ENCODE measurements around the gene CPA5.
"Not testable (repeated sequence)": the region's sequence is repeated elsewhere in the genome, so short reads cannot be mapped to it uniquely, and the experiment has no call there.

The CPA5 gene

GRCh38 chr7:130314305-130314704 is 30.3 kb upstream of the CPA5 start:
- TF ChIP-seq ZNF274 (IDR thresholded peaks at IDR 0.05; ENCODE audit: low read depth, low read length): no peak
- no peak overlapping the region for H3K4me3 ChIP-seq (ENCODE audit: low read length)

GRCh38 chr7:130319541-130319940 is 25.1 kb upstream of the CPA5 start:
- H3K4me3 ChIP-seq (ENCODE audit: low read length): no peak overlapping the region
- TF ChIP-seq ZNF274 (IDR thresholded peaks at IDR 0.05; ENCODE audit: low read depth, low read length): no peak

DNA sequence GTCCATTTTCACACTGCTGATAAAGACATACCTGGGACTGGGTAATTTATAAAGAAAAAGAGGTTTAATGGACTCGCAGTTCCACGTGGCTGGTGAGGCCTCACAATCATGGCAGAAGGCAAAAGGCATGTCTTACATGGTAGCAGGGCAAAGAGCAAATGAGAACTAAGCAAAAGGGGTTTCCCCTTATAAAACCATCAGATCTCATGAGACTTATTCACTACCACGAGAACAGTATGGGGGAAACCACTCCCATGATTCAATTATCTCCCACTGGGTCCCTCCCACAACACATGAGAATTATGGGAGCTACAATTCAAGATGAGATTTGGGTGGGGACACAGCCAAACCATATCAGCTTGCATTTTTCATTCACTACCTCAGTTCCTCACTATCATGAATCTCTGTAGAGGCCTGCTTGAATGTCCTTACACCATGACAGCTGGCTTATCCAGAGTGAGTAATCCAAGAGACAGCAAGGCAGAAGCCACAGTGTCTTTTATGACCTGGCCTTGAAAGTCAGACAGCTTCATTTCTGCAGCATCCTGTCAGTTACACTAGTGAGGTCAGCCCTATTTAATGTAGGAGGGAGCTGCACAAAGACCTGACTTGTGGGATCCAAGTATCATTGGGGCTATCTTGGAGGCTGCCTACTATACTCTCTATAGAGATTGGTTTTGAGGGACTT is 22.9 kb upstream of the CPA5 start:
- not testable (repeated sequence) for H3K4me3 ChIP-seq (ENCODE audit: low read length)

DNA sequence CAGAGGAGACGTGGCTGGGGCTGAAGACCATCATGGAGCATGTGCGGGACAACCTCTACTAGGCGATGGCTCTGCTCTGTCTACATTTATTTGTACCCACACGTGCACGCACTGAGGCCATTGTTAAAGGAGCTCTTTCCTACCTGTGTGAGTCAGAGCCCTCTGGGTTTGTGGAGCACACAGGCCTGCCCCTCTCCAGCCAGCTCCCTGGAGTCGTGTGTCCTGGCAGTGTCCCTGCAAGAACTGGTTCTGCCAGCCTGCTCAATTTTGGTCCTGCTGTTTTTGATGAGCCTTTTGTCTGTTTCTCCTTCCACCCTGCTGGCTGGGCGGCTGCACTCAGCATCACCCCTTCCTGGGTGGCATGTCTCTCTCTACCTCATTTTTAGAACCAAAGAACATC is 22.0 kb upstream of the CPA5 start:
- H3K4me3 ChIP-seq (ENCODE audit: low read length): no peak overlapping the region
- TF ChIP-seq ZNF274 (IDR thresholded peaks at IDR 0.05; ENCODE audit: low read depth, low read length): no peak

- no peak for TF ChIP-seq ZNF274 (IDR thresholded peaks at IDR 0.05; ENCODE audit: low read depth, low read length)
- no peak overlapping the region for H3K4me3 ChIP-seq (ENCODE audit: low read length)
Measured at GRCh38 chr7:130324306-130324943, 20.2 kb upstream of the CPA5 start.

DNA sequence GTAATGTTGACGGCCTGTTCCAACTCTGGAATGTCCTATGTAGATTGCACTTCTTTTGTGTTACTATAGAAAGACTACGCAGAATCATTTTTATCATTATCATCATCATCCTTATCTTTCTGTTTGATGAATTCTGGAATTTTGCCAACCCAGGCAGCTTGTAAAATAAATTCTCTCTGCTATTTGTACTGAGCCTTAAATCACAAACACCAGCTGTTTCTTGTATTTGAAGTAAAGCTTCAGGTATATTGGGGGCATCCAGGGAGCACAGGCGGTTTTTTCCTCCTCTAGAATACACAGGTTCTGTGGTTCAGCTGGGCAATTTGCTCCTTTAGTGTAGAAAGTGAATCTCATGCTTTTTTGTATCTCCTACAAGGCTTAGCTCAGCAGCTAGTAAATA is 14.9 kb upstream of the CPA5 start:
- no peak for TF ChIP-seq ZNF274 (IDR thresholded peaks at IDR 0.05; ENCODE audit: low read depth, low read length)

GRCh38 chr7:130332259-130333053 is 12.2 kb upstream of the CPA5 start:
- no peak for TF ChIP-seq ZNF274 (IDR thresholded peaks at IDR 0.05; ENCODE audit: low read depth, low read length)
- H3K4me3 ChIP-seq (ENCODE audit: low read length): no peak overlapping the region

More for the DNA sequence above, 14.9 kb upstream of the CPA5 start:
- no peak overlapping the region for H3K4me3 ChIP-seq (ENCODE audit: low read length)

GRCh38 chr7:130333832-130334231 is 10.8 kb upstream of the CPA5 start:
- no peak for TF ChIP-seq ZNF274 (IDR thresholded peaks at IDR 0.05; ENCODE audit: low read depth, low read length)
- H3K4me3 ChIP-seq (ENCODE audit: low read length): no peak overlapping the region

DNA sequence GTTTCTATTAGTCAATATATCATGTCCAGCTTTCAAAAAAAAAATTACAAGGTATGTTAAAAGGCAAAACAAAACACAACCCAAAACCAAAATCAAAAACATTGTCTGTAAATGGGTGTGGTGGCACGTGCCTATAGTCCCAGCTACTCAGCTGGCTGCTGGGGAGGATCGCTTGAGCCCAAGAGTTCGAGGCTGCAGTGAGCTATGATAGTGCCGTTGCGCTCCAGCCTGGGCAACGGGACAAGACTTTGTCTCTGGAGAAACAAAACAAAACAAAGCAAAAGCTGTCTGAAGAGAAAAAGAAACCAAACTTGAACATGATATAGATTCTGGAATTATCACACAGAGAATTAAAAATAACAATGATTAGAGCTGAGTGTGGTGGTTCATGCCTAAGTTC is 10.3 kb upstream of the CPA5 start:
- no peak for TF ChIP-seq ZNF274 (IDR thresholded peaks at IDR 0.05; ENCODE audit: low read depth, low read length)

DNA sequence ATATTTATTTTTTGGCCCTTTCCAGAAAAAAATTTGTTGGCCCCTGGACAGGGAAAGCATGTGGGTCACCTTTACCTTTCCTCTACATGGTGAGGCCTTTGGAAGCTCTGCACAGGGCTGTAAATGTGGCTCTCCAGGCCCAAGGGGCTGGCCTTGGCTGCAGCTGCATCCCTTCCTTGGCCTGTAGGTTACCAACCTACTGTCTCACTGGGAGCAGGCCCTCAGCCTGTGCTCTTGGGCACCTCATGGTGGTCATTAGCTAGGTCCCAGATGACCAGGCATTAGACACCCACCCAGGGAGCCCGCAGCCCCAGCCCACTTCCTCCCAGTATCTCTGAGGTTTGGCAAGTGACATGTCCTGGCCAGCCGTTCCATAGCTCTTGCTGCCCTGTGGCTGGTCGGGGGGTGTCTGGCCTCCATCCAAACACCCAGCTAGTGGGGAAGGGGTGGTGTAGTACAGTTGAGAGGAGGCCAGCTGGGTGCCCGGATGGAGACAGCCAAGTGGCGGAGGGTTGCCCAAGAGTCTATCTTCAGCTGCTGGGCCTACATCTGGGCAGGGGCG is 7.1 kb upstream of the CPA5 start:
- TF ChIP-seq ZNF274 (IDR thresholded peaks at IDR 0.05; ENCODE audit: low read depth, low read length): no peak
- no peak overlapping the region for H3K4me3 ChIP-seq (ENCODE audit: low read length)

More for the DNA sequence above, 10.3 kb upstream of the CPA5 start:
- H3K4me3 ChIP-seq (ENCODE audit: low read length): no peak overlapping the region

DNA sequence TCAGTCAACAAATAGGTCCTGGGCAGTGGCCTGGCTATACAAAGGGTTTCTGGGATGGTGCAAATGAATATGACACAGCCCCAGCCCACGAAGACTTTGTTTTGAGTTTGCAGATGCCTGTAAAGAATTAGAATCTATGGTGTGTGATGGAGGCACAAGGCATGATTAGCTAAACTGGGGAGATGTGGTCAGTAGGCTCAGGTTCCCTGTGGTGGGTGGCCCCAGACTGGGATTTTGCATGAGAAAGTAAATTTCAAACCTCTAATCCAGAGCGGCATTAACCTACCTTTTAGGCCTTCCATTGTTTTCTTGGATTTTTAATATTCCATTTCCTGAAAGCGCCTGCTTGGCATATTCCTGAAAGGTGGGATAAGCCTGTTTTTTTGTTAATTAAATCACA is 6.4 kb upstream of the CPA5 start:
- H3K4me3 ChIP-seq (ENCODE audit: low read length): no peak overlapping the region
- TF ChIP-seq ZNF274 (IDR thresholded peaks at IDR 0.05; ENCODE audit: low read depth, low read length): no peak

DNA sequence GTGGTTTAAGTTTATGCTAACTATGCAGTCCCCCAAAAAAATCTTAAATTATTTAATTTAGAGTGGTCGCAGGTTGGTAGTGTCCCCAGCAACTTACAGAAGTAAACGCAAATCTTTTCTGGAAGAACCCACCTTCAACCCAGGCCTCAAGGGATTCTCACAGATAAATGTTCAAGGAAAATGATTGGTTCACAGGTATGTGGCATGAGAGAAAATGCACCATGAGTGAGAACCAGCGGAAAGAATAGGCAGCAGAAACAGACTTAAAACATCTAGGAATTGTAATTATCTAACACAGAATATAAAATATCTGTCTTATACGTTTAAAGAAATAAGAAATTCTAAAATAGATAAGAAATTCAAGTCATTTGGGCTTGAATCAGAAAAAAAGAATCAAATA is 2.7 kb upstream of the CPA5 start:
- TF ChIP-seq ZNF274 (IDR thresholded peaks at IDR 0.05; ENCODE audit: low read depth, low read length): no peak
- no peak overlapping the region for H3K4me3 ChIP-seq (ENCODE audit: low read length)

DNA sequence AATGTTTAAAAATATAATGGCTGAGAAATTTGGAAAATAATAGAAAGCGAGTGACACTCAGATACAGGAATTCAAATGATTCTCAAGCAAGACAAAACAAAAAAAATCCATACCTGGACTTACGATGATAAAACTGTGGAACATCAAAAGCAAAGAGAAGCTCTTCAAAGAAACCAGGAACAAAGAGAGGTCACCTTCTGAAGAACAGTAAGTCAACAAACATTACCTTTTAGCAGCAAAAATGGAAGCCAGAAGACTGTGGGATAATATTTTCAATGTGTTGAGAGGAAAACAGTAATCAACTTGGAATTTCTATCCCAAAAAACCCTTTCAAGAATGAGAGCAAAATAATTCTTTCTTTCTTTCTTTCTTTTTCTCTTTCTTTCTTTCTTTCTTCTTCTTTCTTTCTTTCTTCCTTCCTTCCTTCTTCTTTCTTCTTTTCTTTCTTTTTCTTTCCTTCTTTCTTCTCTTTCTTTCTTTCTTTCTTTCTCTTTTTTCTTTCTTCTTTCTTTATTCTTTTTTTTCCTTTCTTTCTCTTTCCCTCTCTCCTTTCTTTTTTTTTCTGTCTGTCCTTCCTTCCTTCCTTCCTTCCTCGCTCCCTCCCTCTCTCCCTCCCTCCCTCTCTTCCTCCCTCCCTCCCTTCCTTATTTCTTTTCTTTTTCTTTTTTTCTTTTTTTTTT is 1.8 kb upstream of the CPA5 start:
- H3K4me3 ChIP-seq (ENCODE audit: low read length): no peak overlapping the region
- TF ChIP-seq ZNF274 (IDR thresholded peaks at IDR 0.05; ENCODE audit: low read depth, low read length): no peak

DNA sequence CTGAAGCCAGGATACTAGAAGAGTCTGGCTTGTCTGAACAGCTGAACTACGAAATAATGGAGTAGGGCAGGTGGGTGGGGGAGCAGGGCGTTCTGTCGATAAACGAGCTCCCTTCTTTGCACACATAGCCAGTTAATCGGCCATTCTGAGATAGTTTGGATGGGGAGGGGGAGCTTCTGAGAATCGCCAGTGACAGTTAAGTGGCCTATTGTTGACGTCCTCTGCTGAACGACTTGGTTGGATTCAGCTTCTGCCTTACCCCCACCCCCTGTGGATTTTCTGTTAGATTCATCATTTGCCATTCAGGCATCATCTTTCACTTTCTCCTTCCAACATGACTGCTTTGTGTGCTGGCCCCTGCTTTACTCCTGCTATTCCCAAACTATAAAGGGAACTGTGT is 520 bp downstream of the CPA5 start:
- H3K4me3 ChIP-seq (ENCODE audit: low read length): no peak overlapping the region
- TF ChIP-seq ZNF274 (IDR thresholded peaks at IDR 0.05; ENCODE audit: low read depth, low read length): no peak

Measured in GM08714 (cell line).